HEK293 (cell line): Measurements from ENCODE around the gene AP2M1.

Experiments used
- CTCF ChIA-PET: fragments of 350-600 bp; formaldehyde crosslinking; extraction: SDS; loops from one replicate; lab custom pipeline; 2021; ENCODE audit warnings: antibody characterized with exemption; lab: Yijun Ruan, JAX
- POLR2A ChIA-PET: fragments of 300-600 bp; formaldehyde crosslinking; extraction: SDS; loops from one replicate; lab custom pipeline; 2020; ENCODE audit warnings: antibody characterized with exemption, inconsistent platforms; lab: Yijun Ruan, JAX
- H3K27ac ChIP-seq: fragments of 200-500 bp; sonication (Bioruptor generic); 2 replicates; pipeline ENCODE4 v1.5.1; 2014; ENCODE audit warnings: low read depth, low read length, control low read depth, inconsistent platforms; ENCODE audit errors: extremely low read depth
- H3K36me3 ChIP-seq, 2 experiments: fragments of 200-500 bp in 1 of 2; sonication (Bioruptor generic) in 1 of 2; 1 replicate in 1 of 2; 2 replicates in 1 of 2; pipeline ENCODE4 v1.5.1; 2014 to 2017; ENCODE audit warnings: inconsistent platforms in 2 of 2, low read length in 2 of 2; ENCODE audit not compliant: control insufficient read depth in 2 of 2, insufficient read depth in 1 of 2
- H3K4me1 ChIP-seq: fragments of 200-500 bp; sonication (Bioruptor generic); 2 replicates; pipeline ENCODE4 v1.5.1; 2014; ENCODE audit warnings: mild to moderate bottlenecking, low read length, inconsistent platforms; ENCODE audit not compliant: control insufficient read depth, insufficient read depth
- H3K4me3 ChIP-seq: 2 replicates; pipeline ENCODE4 v1.5.1; 2011; ENCODE audit warnings: low read depth, mild to moderate bottlenecking, control low read depth, low read length, moderate library complexity
- H3K9me3 ChIP-seq: fragments of 200-500 bp; sonication (Bioruptor generic); 2 replicates; pipeline ENCODE4 v1.5.1; 2014; ENCODE audit warnings: low read depth, low read length, inconsistent platforms; ENCODE audit not compliant: control insufficient read depth, insufficient read depth
- FEZF1 ChIP-seq: fragments of 450-650 bp; formaldehyde crosslinking; IDR thresholded peaks from 2 replicates; pipeline ENCODE4 v1.5.1; 2016; ENCODE audit warnings: missing biosample characterization, missing genetic modification characterization
- GLI4 ChIP-seq: fragments of 450-650 bp; formaldehyde crosslinking; IDR thresholded peaks from 2 replicates; pipeline ENCODE4 v1.5.1; 2016; ENCODE audit warnings: missing biosample characterization, missing genetic modification characterization
- SCRT1 ChIP-seq: fragments of 450-650 bp; formaldehyde crosslinking; IDR thresholded peaks from 2 replicates; pipeline ENCODE4 v1.5.1; 2016; ENCODE audit warnings: missing biosample characterization, missing genetic modification characterization, borderline replicate concordance
- SCRT2 ChIP-seq: fragments of 450-650 bp; formaldehyde crosslinking; IDR thresholded peaks from 2 replicates; pipeline ENCODE4 v1.5.1; 2016; ENCODE audit warnings: missing biosample characterization, missing genetic modification characterization
- SP7 ChIP-seq: fragments of 450-650 bp; formaldehyde crosslinking; IDR thresholded peaks from 2 replicates; pipeline ENCODE4 v1.5.1; 2016; ENCODE audit warnings: missing biosample characterization, missing genetic modification characterization
- ZEB2 ChIP-seq: fragments of 450-650 bp; formaldehyde crosslinking; IDR thresholded peaks from 2 replicates; pipeline ENCODE4 v1.5.1; 2016; ENCODE audit warnings: missing biosample characterization, missing genetic modification characterization
- ZFP37 ChIP-seq: fragments of 450-650 bp; formaldehyde crosslinking; IDR thresholded peaks from 2 replicates; pipeline ENCODE4 v1.5.1; 2016; ENCODE audit warnings: missing biosample characterization, missing genetic modification characterization
- ZNF174 ChIP-seq: fragments of 450-650 bp; formaldehyde crosslinking; IDR thresholded peaks from 2 replicates; pipeline ENCODE4 v1.5.0; 2017; ENCODE audit warnings: missing biosample characterization, mild to moderate bottlenecking, missing genetic modification characterization
- ZNF223 ChIP-seq: fragments of 450-650 bp; formaldehyde crosslinking; IDR thresholded peaks from 2 replicates; pipeline ENCODE4 v1.5.1; 2016; ENCODE audit warnings: missing biosample characterization, missing genetic modification characterization
- ZNF354C ChIP-seq: fragments of 450-650 bp; formaldehyde crosslinking; IDR thresholded peaks from 2 replicates; pipeline ENCODE4 v1.5.1; 2016; ENCODE audit warnings: missing biosample characterization, missing genetic modification characterization, low read depth, borderline replicate concordance
- ZNF404 ChIP-seq: fragments of 450-650 bp; formaldehyde crosslinking; IDR thresholded peaks from 2 replicates; pipeline ENCODE4 v1.5.1; 2017; ENCODE audit warnings: missing biosample characterization, missing genetic modification characterization
- ZNF423 ChIP-seq: fragments of 450-650 bp; formaldehyde crosslinking; IDR thresholded peaks from 2 replicates; pipeline ENCODE4 v1.5.1; 2016; ENCODE audit warnings: missing biosample characterization, missing genetic modification characterization
- ZNF555 ChIP-seq: fragments of 450-650 bp; formaldehyde crosslinking; conservative IDR thresholded peaks from 2 replicates; pipeline ENCODE4 v1.5.1; 2017; ENCODE audit warnings: missing biosample characterization, mild to moderate bottlenecking, missing genetic modification characterization, inconsistent platforms
- ZNF624 ChIP-seq: fragments of 450-650 bp; formaldehyde crosslinking; IDR thresholded peaks from 2 replicates; pipeline ENCODE4 v1.5.1; 2017; ENCODE audit warnings: missing biosample characterization, missing genetic modification characterization
- ZNF660 ChIP-seq: fragments of 450-650 bp; IDR thresholded peaks from 2 replicates; pipeline ENCODE4 v1.5.1; 2018; ENCODE audit warnings: missing biosample characterization, mild to moderate bottlenecking, missing genetic modification characterization
- ZNF664 ChIP-seq: fragments of 450-650 bp; formaldehyde crosslinking; IDR thresholded peaks from 2 replicates; pipeline ENCODE4 v1.5.1; 2016; ENCODE audit warnings: missing biosample characterization, missing genetic modification characterization
- TF ChIP-seq, protein P1 (sequence below): fragments of 450-650 bp; formaldehyde crosslinking; IDR thresholded peaks from 2 replicates; pipeline ENCODE4 v1.5.1; 2016; ENCODE audit warnings: missing biosample characterization, missing genetic modification characterization
- TF ChIP-seq, protein P2 (sequence below): fragments of 450-650 bp; formaldehyde crosslinking; IDR thresholded peaks from 2 replicates; pipeline ENCODE4 v1.5.1; 2016; ENCODE audit warnings: missing biosample characterization, missing genetic modification characterization
- TF ChIP-seq, protein P3 (sequence below): fragments of 450-650 bp; formaldehyde crosslinking; IDR thresholded peaks from 2 replicates; pipeline ENCODE4 v1.5.1; 2017; ENCODE audit warnings: missing biosample characterization, missing genetic modification characterization
- TF ChIP-seq, protein P4 (sequence below): fragments of 450-650 bp; formaldehyde crosslinking; IDR thresholded peaks from 2 replicates; pipeline ENCODE4 v1.5.1; 2016; ENCODE audit warnings: missing biosample characterization, missing genetic modification characterization
- TF ChIP-seq, protein P5 (sequence below): fragments of 450-650 bp; IDR thresholded peaks from 2 replicates; pipeline ENCODE4 v1.5.1; 2018; ENCODE audit warnings: missing biosample characterization, missing genetic modification characterization

Gene AP2M1

DNA sequence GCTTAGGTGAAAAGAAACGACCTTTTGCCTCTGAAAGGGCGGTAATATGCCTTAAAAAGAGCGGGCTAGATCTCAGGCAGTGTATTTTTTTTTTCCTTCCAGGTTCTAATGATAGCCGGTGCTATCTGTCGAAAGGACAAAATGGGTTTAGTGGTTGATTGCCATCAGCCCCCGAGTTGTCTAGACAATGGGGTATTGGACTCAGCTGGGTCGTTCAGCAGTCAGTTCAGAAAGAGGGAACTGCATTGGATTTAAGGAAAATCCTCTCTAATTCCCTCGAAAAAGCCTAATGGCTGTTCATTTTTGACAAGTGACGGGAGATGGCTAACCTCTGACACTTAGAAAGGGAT, 38.8 kb upstream of the AP2M1 start:
- CTCF ChIA-PET = interaction anchor here (1.5 kb wide), 1 partner anchor 96 kb away, joined by 3 read pairs; no protein-coding TSS in a partner anchor
- Histone ChIP-seq H3K27ac (peak overlapping the region; percentile 47; the same call in 1 of the 2 replicates), H3K9me3 (no peaks in the 10 kb centered on the region), H3K36me3 (peaks cover 0 to 33% of the 10 kb centered on the region in 2 experiments; a peak in 2 of 3 replicates), H3K4me1 (peaks cover 6% of the 10 kb centered on the region; the same call in 1 of the 2 replicates)
- POLR2A ChIA-PET = interaction anchor here (1.0 to 1.5 kb wide), 2 partner anchors 9 to 118 kb away, joined by 3 to 6 read pairs; partner anchors contain the start of gene ABCC5
- TF ChIP-seq ZNF660 (tag by site-specific recombination) (peak; percentile 85), ZEB2 (tag by site-specific recombination) (no peak), FEZF1 (tag by site-specific recombination) (no peak), ZNF174 (no peak), GLI4 (tag by site-specific recombination) (no peak)
- TF ChIP-seq, protein P1, sequence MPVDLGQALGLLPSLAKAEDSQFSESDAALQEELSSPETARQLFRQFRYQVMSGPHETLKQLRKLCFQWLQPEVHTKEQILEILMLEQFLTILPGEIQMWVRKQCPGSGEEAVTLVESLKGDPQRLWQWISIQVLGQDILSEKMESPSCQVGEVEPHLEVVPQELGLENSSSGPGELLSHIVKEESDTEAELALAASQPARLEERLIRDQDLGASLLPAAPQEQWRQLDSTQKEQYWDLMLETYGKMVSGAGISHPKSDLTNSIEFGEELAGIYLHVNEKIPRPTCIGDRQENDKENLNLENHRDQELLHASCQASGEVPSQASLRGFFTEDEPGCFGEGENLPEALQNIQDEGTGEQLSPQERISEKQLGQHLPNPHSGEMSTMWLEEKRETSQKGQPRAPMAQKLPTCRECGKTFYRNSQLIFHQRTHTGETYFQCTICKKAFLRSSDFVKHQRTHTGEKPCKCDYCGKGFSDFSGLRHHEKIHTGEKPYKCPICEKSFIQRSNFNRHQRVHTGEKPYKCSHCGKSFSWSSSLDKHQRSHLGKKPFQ = no peak
- TF ChIP-seq, protein P2, sequence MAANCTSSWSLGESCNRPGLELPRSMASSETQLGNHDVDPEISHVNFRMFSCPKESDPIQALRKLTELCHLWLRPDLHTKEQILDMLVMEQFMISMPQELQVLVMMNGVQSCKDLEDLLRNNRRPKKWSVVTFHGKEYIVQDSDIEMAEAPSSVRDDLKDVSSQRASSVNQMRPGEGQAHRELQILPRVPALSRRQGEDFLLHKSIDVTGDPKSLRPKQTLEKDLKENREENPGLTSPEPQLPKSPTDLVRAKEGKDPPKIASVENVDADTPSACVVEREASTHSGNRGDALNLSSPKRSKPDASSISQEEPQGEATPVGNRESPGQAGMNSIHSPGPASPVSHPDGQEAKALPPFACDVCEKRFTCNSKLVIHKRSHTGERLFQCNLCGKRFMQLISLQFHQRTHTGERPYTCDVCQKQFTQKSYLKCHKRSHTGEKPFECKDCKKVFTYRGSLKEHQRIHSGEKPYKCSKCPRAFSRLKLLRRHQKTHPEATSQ (tag by site-specific recombination) = no peak
- TF ChIP-seq, protein P3, sequence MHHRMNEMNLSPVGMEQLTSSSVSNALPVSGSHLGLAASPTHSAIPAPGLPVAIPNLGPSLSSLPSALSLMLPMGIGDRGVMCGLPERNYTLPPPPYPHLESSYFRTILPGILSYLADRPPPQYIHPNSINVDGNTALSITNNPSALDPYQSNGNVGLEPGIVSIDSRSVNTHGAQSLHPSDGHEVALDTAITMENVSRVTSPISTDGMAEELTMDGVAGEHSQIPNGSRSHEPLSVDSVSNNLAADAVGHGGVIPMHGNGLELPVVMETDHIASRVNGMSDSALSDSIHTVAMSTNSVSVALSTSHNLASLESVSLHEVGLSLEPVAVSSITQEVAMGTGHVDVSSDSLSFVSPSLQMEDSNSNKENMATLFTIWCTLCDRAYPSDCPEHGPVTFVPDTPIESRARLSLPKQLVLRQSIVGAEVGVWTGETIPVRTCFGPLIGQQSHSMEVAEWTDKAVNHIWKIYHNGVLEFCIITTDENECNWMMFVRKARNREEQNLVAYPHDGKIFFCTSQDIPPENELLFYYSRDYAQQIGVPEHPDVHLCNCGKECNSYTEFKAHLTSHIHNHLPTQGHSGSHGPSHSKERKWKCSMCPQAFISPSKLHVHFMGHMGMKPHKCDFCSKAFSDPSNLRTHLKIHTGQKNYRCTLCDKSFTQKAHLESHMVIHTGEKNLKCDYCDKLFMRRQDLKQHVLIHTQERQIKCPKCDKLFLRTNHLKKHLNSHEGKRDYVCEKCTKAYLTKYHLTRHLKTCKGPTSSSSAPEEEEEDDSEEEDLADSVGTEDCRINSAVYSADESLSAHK = no peak
- TF ChIP-seq, all 188 proteins: peak for 1
- H3K4me3 ChIP-seq = peak overlapping the region; percentile 89

DNA sequence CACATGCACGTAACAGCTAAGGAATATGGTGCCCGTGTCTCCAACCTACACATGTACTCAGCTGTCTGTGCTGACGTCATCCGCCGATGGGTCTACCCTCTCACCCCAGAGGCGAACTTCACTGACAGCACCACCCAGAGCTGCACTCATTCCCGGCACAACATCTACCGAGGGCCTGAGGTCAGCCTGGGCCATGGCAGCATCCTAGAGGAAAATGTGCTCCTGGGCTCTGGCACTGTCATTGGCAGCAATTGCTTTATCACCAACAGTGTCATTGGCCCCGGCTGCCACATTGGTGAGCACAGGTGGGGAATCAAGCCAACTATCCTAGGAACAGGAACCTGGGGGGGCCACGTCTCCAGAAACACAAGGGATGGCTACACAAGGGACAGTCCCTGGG, 34.2 kb upstream of the AP2M1 start:
- ChIA-PET CTCF (no interaction called here), POLR2A (interaction anchor here (0.6 kb wide), 1 partner anchor 25 kb away, joined by 7 read pairs; no protein-coding TSS in a partner anchor)
- Histone ChIP-seq H3K4me1 (peaks cover 6% of the 10 kb centered on the region; the same call in 1 of the 2 replicates), H3K4me3 (no peak overlapping the region), H3K9me3 (no peaks in the 10 kb centered on the region), H3K36me3 (peaks cover 0 to 79% of the 10 kb centered on the region in 2 experiments; a peak in 2 of 3 replicates), H3K27ac (no peak overlapping the region)
- TF ChIP-seq ZFP37 (tag by site-specific recombination) = no peak
- no peak for TF ChIP-seq ZNF423 (tag by site-specific recombination)
- TF ChIP-seq ZNF354C = no peak
- TF ChIP-seq ZNF664 = no peak

DNA sequence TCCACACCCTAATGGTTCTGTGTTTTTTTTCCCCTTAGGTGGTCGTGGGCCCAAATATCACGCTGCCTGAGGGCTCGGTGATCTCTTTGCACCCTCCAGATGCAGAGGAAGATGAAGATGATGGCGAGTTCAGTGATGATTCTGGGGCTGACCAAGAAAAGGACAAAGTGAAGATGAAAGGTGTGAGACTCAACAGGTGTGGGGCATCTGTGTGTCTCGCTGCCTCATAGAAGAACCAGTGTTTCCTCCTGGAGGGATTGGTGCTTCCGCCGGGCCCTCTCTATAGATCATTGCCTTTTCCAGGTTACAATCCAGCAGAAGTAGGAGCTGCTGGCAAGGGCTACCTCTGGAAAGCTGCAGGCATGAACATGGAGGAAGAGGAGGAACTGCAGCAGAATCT, 32.5 kb upstream of the AP2M1 start:
- CTCF ChIA-PET = no interaction called here
- no peaks in the 10 kb centered on the region for H3K9me3 ChIP-seq
- H3K27ac ChIP-seq = no peak overlapping the region
- peaks cover 6 to 84% of the 10 kb centered on the region in 2 experiments; a peak in 2 of 3 replicates for H3K36me3 ChIP-seq
- POLR2A ChIA-PET = no interaction called here
- H3K4me3 ChIP-seq = no peak overlapping the region
- no peak for TF ChIP-seq ZNF660 (tag by site-specific recombination)
- peak; percentile 72 for TF ChIP-seq SCRT2 (tag by site-specific recombination)
- TF ChIP-seq SCRT1 (tag by site-specific recombination) = 0 out of 2 replicates have a peak, but pooled peaks have one; percentile 56
- TF ChIP-seq, protein P4, sequence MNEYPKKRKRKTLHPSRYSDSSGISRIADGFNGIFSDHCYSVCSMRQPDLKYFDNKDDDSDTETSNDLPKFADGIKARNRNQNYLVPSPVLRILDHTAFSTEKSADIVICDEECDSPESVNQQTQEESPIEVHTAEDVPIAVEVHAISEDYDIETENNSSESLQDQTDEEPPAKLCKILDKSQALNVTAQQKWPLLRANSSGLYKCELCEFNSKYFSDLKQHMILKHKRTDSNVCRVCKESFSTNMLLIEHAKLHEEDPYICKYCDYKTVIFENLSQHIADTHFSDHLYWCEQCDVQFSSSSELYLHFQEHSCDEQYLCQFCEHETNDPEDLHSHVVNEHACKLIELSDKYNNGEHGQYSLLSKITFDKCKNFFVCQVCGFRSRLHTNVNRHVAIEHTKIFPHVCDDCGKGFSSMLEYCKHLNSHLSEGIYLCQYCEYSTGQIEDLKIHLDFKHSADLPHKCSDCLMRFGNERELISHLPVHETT = no peak
- TF ChIP-seq SP7 (tag by site-specific recombination) = no peak
- no peak for TF ChIP-seq ZNF223
- TF ChIP-seq, protein P5, sequence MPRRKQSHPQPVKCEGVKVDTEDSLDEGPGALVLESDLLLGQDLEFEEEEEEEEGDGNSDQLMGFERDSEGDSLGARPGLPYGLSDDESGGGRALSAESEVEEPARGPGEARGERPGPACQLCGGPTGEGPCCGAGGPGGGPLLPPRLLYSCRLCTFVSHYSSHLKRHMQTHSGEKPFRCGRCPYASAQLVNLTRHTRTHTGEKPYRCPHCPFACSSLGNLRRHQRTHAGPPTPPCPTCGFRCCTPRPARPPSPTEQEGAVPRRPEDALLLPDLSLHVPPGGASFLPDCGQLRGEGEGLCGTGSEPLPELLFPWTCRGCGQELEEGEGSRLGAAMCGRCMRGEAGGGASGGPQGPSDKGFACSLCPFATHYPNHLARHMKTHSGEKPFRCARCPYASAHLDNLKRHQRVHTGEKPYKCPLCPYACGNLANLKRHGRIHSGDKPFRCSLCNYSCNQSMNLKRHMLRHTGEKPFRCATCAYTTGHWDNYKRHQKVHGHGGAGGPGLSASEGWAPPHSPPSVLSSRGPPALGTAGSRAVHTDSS = 0 out of 2 replicates have a peak, but pooled peaks have one; percentile 23
- TF ChIP-seq ZNF404 = no peak
- no peak for TF ChIP-seq ZNF555 (tag by site-specific recombination)
- TF ChIP-seq ZNF624 (tag by site-specific recombination) = no peak
- no peaks in the 10 kb centered on the region for H3K4me1 ChIP-seq
